HepG2 (cell line): ENCODE results near the gene POLR1G. TPM values are rescaled to one million over a fixed set of nuclear protein-coding genes. Genes with fewer than 3 reads are reported as not detected.

Source experiments
- AHR ChIP-seq: IDR thresholded peaks from 2 replicates; pipeline ENCODE4 v1.6.1; 2018; ENCODE audit warnings: missing genetic modification reagents, missing compliant biosample characterization
- BHLHE40 ChIP-seq: IDR thresholded peaks from 2 replicates; pipeline ENCODE4 v1.6.1; 2011; ENCODE audit warnings: low read length, improper control_type of control experiment
- E2F5 ChIP-seq: sonication (generic); formaldehyde crosslinking; conservative IDR thresholded peaks from 2 replicates; pipeline ENCODE4 v1.4.0; 2020; ENCODE audit warnings: missing genetic modification reagents
- GATA4 ChIP-seq: sonication (generic); IDR thresholded peaks from 2 replicates; pipeline ENCODE4 v1.6.1; 2016; ENCODE audit warnings: antibody characterized with exemption, low read depth, borderline replicate concordance
- IRF2 ChIP-seq: IDR thresholded peaks from 2 replicates; pipeline ENCODE4 v1.6.1; 2018; ENCODE audit warnings: missing genetic modification reagents, missing compliant biosample characterization
- MTA3 ChIP-seq: sonication (generic); formaldehyde crosslinking; IDR thresholded peaks from 2 replicates; pipeline ENCODE4 v1.4.0; 2020; ENCODE audit warnings: missing genetic modification reagents
- NBN ChIP-seq: fragments of 450-650 bp; conservative IDR thresholded peaks from 2 replicates; pipeline ENCODE4 v1.6.1; 2017
- PCBP1 ChIP-seq: fragments of 200-400 bp; formaldehyde crosslinking; IDR thresholded peaks from 2 replicates; pipeline ENCODE4 v1.6.1; 2017; ENCODE audit warnings: mild to moderate bottlenecking, low read depth, low read length, borderline replicate concordance
- PCBP2 ChIP-seq: fragments of 200-400 bp; formaldehyde crosslinking; optimal IDR thresholded peaks from 2 replicates; pipeline ENCODE3; 2018; ENCODE audit warnings: low read length, low read depth; ENCODE audit not compliant: poor library complexity, severe bottlenecking
- PHF21A ChIP-seq: sonication (generic); formaldehyde crosslinking; IDR thresholded peaks from 2 replicates; pipeline ENCODE4 v1.5.0; 2020; ENCODE audit warnings: mild to moderate bottlenecking, missing genetic modification reagents
- REST ChIP-seq, 2 experiments: IDR thresholded peaks; 2 replicates each; pipeline ENCODE4 v1.6.1; 2011 to 2012; ENCODE audit warnings: low read length in 2 of 2, borderline replicate concordance in 1 of 2, low read depth in 1 of 2, mild to moderate bottlenecking in 1 of 2, moderate library complexity in 1 of 2
- SATB2 ChIP-seq: sonication (generic); formaldehyde crosslinking; IDR thresholded peaks from 2 replicates; pipeline ENCODE4 v1.5.0; 2020; ENCODE audit warnings: missing genetic modification reagents
- STAG1 ChIP-seq: sonication (generic); formaldehyde crosslinking; IDR thresholded peaks from 2 replicates; pipeline ENCODE4 v1.4.0; 2020; ENCODE audit warnings: missing genetic modification reagents
- TRAFD1 ChIP-seq: sonication (generic); formaldehyde crosslinking; IDR thresholded peaks from 2 replicates; pipeline ENCODE4 v1.5.1; 2020; ENCODE audit warnings: missing genetic modification reagents, mild to moderate bottlenecking, borderline replicate concordance
- ZFP41 ChIP-seq: sonication (generic); formaldehyde crosslinking; IDR thresholded peaks from 2 replicates; pipeline ENCODE4 v1.4.0; 2020; ENCODE audit warnings: mild to moderate bottlenecking, missing genetic modification reagents, borderline replicate concordance
- ZNF121 ChIP-seq: sonication (generic); formaldehyde crosslinking; IDR thresholded peaks from 2 replicates; pipeline ENCODE4 v1.5.0; 2020; ENCODE audit warnings: mild to moderate bottlenecking, missing genetic modification reagents
- ZNF143 ChIP-seq: sonication (generic); formaldehyde crosslinking; IDR thresholded peaks from 2 replicates; pipeline ENCODE4 v1.4.0; 2020; ENCODE audit warnings: missing genetic modification reagents
- ZNF354B ChIP-seq: sonication (generic); formaldehyde crosslinking; IDR thresholded peaks from 2 replicates; pipeline ENCODE4 v1.8.0; 2022; ENCODE audit warnings: mild to moderate bottlenecking, missing genetic modification reagents
- polyA plus RNA-seq, 8 experiments: library from polyadenylated mRNA; depleted of rRNA in 3 of 8; stranded (reverse) in 7 of 8; unstranded in 1 of 8; fragments of >200 nt; fragmentation: Illumina TruSeq in 4 of 8; extraction: Trizol in 4 of 8; gene quantifications; 2 replicates each; pipeline versions ENCODE4 v1.2.1 to v1.2.3, GENCODE V29; 2011 to 2016; ENCODE audit warnings: low read depth in 4 of 8, missing spikeins in 1 of 8, mixed read lengths in 1 of 8; ENCODE audit not compliant: insufficient read depth in 1 of 8
- total RNA-seq, 5 experiments: library from RNA; depleted of rRNA; stranded (reverse); fragments of >200 nt; fragmentation: Illumina TruSeq; extraction: Trizol; gene quantifications; 2 replicates each; pipeline ENCODE4 v1.2.3, GENCODE V29; 2016; ENCODE audit warnings: low read depth in 1 of 5
- TF ChIP-seq, protein P1 (sequence below): sonication (generic); formaldehyde crosslinking; IDR thresholded peaks from 2 replicates; pipeline ENCODE4 v1.4.0; 2020; ENCODE audit warnings: missing genetic modification reagents, borderline replicate concordance

POLR1G gene
- total and polyA plus RNA-seq, 2 of the 13 experiments (the other 11 are each of a cell fraction or from before 2014, with no cell fraction given) = 3.5 to 20.8 TPM

DNA sequence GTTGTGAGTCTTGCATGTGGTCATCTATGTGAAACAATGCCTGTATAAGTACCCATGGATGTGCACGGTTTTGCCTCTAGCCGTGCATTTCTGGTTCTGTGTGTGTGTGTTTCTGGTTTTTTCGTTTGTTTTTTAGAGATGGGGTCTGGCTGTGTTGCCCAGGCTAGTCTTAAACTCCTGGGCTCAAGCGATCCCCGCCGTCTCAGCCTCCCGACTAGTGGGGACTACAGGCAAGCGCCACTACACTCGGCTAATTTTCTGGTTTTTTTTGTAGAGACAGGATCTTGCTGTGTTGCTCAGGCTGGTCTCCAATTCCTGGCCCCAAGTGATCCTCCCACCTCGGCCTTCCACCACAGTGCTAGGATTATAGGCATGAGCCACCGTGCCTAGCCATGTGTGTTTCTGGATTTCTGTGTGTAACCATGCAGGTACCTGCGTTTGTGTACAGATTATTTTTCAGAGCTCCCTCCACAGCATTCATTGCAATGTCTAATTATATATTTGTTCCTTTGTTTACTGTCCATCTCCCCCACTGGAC is 45.5 kb downstream of the POLR1G start (continued):
- TF ChIP-seq, protein P1, sequence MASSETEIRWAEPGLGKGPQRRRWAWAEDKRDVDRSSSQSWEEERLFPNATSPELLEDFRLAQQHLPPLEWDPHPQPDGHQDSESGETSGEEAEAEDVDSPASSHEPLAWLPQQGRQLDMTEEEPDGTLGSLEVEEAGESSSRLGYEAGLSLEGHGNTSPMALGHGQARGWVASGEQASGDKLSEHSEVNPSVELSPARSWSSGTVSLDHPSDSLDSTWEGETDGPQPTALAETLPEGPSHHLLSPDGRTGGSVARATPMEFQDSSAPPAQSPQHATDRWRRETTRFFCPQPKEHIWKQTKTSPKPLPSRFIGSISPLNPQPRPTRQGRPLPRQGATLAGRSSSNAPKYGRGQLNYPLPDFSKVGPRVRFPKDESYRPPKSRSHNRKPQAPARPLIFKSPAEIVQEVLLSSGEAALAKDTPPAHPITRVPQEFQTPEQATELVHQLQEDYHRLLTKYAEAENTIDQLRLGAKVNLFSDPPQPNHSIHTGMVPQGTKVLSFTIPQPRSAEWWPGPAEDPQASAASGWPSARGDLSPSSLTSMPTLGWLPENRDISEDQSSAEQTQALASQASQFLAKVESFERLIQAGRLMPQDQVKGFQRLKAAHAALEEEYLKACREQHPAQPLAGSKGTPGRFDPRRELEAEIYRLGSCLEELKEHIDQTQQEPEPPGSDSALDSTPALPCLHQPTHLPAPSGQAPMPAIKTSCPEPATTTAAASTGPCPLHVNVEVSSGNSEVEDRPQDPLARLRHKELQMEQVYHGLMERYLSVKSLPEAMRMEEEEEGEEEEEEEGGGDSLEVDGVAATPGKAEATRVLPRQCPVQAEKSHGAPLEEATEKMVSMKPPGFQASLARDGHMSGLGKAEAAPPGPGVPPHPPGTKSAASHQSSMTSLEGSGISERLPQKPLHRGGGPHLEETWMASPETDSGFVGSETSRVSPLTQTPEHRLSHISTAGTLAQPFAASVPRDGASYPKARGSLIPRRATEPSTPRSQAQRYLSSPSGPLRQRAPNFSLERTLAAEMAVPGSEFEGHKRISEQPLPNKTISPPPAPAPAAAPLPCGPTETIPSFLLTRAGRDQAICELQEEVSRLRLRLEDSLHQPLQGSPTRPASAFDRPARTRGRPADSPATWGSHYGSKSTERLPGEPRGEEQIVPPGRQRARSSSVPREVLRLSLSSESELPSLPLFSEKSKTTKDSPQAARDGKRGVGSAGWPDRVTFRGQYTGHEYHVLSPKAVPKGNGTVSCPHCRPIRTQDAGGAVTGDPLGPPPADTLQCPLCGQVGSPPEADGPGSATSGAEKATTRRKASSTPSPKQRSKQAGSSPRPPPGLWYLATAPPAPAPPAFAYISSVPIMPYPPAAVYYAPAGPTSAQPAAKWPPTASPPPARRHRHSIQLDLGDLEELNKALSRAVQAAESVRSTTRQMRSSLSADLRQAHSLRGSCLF (CRISPR knock-in tag) = no peak
- TF ChIP-seq IRF2 (CRISPR knock-in tag) (no peak), PHF21A (CRISPR knock-in tag) (no peak), AHR (CRISPR knock-in tag) (no peak), ZFP41 (CRISPR knock-in tag) (no peak), ZNF143 (CRISPR knock-in tag) (no peak), PCBP1 (no peak), TRAFD1 (no peak), MTA3 (CRISPR knock-in tag) (no peak), BHLHE40 (no peak), NBN (no peak), ZNF354B (0 out of 2 replicates have a peak, but pooled peaks have one; percentile 39), PCBP2 (no peak), REST (IDR thresholded peaks at IDR 0.05; ENCODE audit: borderline replicate concordance in 1 of 2, low read depth in 1 of 2, low read length in 2 of 2) (no peak), GATA4 (no peak), ZNF121 (CRISPR knock-in tag) (peak; percentile 96), STAG1 (CRISPR knock-in tag) (no peak), E2F5 (CRISPR knock-in tag) (no peak), SATB2 (no peak)
